Retinal pigment epithelial cell (primary cell): ENCODE results near the gene MIF.
"Not testable (repeated sequence)": the region's sequence is repeated elsewhere in the genome, so short reads cannot be mapped to it uniquely, and the experiment has no call there.

Experiments used
- DNase-seq: peaks from one replicate; pipeline ENCODE4 v3.0.0-alpha.2; 2010; ENCODE audit warnings: low read depth
- H3K4me3 ChIP-seq: 2 replicates; pipeline ENCODE4 v1.5.1; 2011; ENCODE audit warnings: mild to moderate bottlenecking, low read length, control low read depth, moderate library complexity
- CTCF ChIP-seq: conservative IDR thresholded peaks from 2 replicates; pipeline ENCODE4 v1.5.1; 2011; ENCODE audit warnings: low read depth, low read length, control low read depth, inconsistent platforms

Gene MIF

GRCh38 chr22:23849009-23850006, 44.9 kb upstream of the MIF start:
- no peak overlapping the region for H3K4me3 ChIP-seq
- no peak for DNase-seq
- TF ChIP-seq CTCF = peak; percentile 92

GRCh38 chr22:23850136-23850611, 44.0 kb upstream of the MIF start:
- no peak for TF ChIP-seq CTCF
- no peak for DNase-seq
- no peak overlapping the region for H3K4me3 ChIP-seq

GRCh38 chr22:23856721-23857605, 37.2 kb upstream of the MIF start:
- peak overlapping the region; percentile 84 for H3K4me3 ChIP-seq
- DNase-seq = no peak
- TF ChIP-seq CTCF = peak; percentile 23

- peak; percentile 43 for TF ChIP-seq CTCF
- DNase-seq = peak; percentile 87
- peak within 1 kb of the TSS; percentile 84 for H3K4me3 ChIP-seq
These were observed 36.3 kb upstream of the MIF start, which contains the start of gene SLC2A11 for GRCh38 chr22:23857606-23858483. SLC2A11 (plus strand) TSS chr22:23857875; CDS start chr22:23858000, 125 bp downstream.

GRCh38 chr22:23858484-23858815, 35.7 kb upstream of the MIF start:
- no peak for TF ChIP-seq CTCF
- DNase-seq = no peak
- peak overlapping the region; percentile 84 for H3K4me3 ChIP-seq

- DNase-seq = no peak
- no peak for TF ChIP-seq CTCF
- H3K4me3 ChIP-seq = no peak overlapping the region
These were observed 35.0 kb upstream of the MIF start for GRCh38 chr22:23859201-23859600.

- not testable (repeated sequence) for H3K4me3 ChIP-seq
These were observed 34.0 kb upstream of the MIF start for GRCh38 chr22:23860187-23860586.

More at GRCh38 chr22:23860187-23860586, 34.0 kb upstream of the MIF start:
- not testable (repeated sequence) for DNase-seq
